Measurements from ENCODE around the gene FCMR.

FCMR gene

DNA sequence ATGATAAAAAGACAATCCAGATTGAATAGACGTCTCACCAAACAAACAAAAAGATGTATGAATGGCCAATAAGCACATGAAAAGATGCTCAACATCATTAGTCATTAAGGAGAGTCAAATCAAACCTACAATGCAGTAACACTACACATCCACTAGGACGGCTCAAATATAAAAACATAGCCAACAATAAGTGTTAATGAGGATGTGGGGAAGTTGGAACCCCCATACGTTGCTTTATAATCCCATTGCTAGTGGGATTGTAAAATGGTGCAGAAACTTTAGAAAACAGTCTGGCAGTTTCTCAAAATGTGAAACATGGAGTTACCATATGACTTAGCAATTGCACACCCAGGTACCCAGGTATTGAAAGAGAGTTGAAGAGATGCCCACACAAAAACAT, 39.2 kb downstream of the FCMR start:
- Histone ChIP-seq H3K4me1 (ENCODE audit: insufficient read depth, low read length, poor library complexity, severe bottlenecking) (no peaks in the 10 kb centered on the region), H3F3A (ENCODE audit: low read depth) (no peaks in the 10 kb centered on the region), H3K79me2 (ENCODE audit: insufficient read depth, low read length) (no peaks in the 10 kb centered on the region), H3K36me3 (ENCODE audit: insufficient read depth, low read length) (no peaks in the 10 kb centered on the region), H3K27me3 (ENCODE audit: insufficient read depth, low read length, poor library complexity, severe bottlenecking) (peaks cover 5% of the 10 kb centered on the region), H3K9ac (ENCODE audit: low read depth, low read length, poor library complexity, severe bottlenecking) (no peak overlapping the region), H3K4me3 (ENCODE audit: low read length, poor library complexity, severe bottlenecking) (no peak overlapping the region), H3K9me2 (replicated peaks; ENCODE audit: low read depth, low read length) (no peaks in the 10 kb centered on the region), H3K4me2 (ENCODE audit: low read depth, low read length, poor library complexity, severe bottlenecking) (no peak overlapping the region), H2AFZ (ENCODE audit: low read length) (no peak overlapping the region), H4K20me1 (ENCODE audit: insufficient read depth, low read length, poor library complexity, severe bottlenecking) (no peaks in the 10 kb centered on the region), H3K9me3 (ENCODE audit: insufficient read depth, low read depth, low read length) (peaks cover 17% of the 10 kb centered on the region; the same call in 1 of the 2 replicates)
- no peak for TF ChIP-seq EZH2phosphoT487 (IDR thresholded peaks at IDR 0.05; ENCODE audit: borderline replicate concordance)
- TF ChIP-seq, protein P1, sequence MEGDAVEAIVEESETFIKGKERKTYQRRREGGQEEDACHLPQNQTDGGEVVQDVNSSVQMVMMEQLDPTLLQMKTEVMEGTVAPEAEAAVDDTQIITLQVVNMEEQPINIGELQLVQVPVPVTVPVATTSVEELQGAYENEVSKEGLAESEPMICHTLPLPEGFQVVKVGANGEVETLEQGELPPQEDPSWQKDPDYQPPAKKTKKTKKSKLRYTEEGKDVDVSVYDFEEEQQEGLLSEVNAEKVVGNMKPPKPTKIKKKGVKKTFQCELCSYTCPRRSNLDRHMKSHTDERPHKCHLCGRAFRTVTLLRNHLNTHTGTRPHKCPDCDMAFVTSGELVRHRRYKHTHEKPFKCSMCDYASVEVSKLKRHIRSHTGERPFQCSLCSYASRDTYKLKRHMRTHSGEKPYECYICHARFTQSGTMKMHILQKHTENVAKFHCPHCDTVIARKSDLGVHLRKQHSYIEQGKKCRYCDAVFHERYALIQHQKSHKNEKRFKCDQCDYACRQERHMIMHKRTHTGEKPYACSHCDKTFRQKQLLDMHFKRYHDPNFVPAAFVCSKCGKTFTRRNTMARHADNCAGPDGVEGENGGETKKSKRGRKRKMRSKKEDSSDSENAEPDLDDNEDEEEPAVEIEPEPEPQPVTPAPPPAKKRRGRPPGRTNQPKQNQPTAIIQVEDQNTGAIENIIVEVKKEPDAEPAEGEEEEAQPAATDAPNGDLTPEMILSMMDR (conservative IDR thresholded peaks at IDR 0.05; ENCODE audit: low read length) = peak; percentile 48

DNA sequence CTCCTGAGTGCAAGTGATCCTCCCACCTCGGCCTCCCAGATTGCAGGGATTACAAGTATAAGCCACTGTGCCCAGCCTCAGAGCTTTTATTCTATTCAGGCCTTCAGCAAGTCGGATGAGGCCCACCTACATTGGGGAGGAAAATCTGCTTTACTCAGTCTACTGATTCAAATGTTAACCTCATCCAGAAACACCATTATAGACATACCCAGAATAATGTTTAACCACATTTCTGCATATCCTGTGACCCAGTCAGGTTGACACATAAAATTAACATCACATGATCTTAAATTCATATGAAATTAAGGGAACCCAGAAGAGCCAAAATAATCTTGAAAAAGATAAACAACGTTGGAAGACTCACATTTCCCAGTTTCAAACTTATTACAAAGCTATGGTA, 41.4 kb downstream of the FCMR start:
- TF ChIP-seq, protein P1 (conservative IDR thresholded peaks at IDR 0.05; ENCODE audit: low read length) = no peak
- TF ChIP-seq EZH2phosphoT487 (IDR thresholded peaks at IDR 0.05; ENCODE audit: borderline replicate concordance) = no peak
- H3K79me2 ChIP-seq (ENCODE audit: insufficient read depth, low read length) = no peaks in the 10 kb centered on the region
- H2AFZ ChIP-seq (ENCODE audit: low read length) = no peak overlapping the region
- H3K36me3 ChIP-seq (ENCODE audit: insufficient read depth, low read length) = no peaks in the 10 kb centered on the region
- no peaks in the 10 kb centered on the region for H3K9me2 ChIP-seq (replicated peaks; ENCODE audit: low read depth, low read length)
- H3F3A ChIP-seq (ENCODE audit: low read depth) = no peaks in the 10 kb centered on the region
- peaks cover 25% of the 10 kb centered on the region; the same call in 1 of the 2 replicates for H3K9me3 ChIP-seq (ENCODE audit: insufficient read depth, low read depth, low read length)
- no peaks in the 10 kb centered on the region for H3K4me1 ChIP-seq (ENCODE audit: insufficient read depth, low read length, poor library complexity, severe bottlenecking)
- H3K27me3 ChIP-seq (ENCODE audit: insufficient read depth, low read length, poor library complexity, severe bottlenecking) = peaks cover 5% of the 10 kb centered on the region
- no peaks in the 10 kb centered on the region for H4K20me1 ChIP-seq (ENCODE audit: insufficient read depth, low read length, poor library complexity, severe bottlenecking)
- H3K4me3 ChIP-seq (ENCODE audit: low read length, poor library complexity, severe bottlenecking) = no peak overlapping the region
- no peak overlapping the region for H3K4me2 ChIP-seq (ENCODE audit: low read depth, low read length, poor library complexity, severe bottlenecking)
- no peak overlapping the region for H3K9ac ChIP-seq (ENCODE audit: low read depth, low read length, poor library complexity, severe bottlenecking)

DNA sequence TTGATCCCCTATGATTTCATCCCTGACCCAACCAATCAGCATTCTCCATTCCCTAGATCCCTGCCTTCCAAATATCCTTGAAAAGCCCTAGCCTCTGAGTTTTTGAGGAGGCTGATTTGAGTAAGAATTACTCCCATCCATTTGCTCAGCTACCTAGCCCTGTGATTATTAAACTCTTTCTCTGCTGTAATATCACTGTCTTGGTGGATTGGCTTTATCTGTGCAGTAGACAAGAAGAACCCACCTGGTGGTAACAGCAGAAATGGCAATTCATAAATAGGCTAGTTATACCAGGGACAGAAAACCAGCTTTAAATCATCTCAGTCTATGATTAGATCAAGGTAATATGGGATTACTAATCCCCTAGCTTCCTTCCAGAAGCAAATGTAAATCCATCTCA, 43.3 kb downstream of the FCMR start:
- Histone ChIP-seq H2AFZ (ENCODE audit: low read length) (no peak overlapping the region), H3K9ac (ENCODE audit: low read depth, low read length, poor library complexity, severe bottlenecking) (no peak overlapping the region), H3K4me2 (ENCODE audit: low read depth, low read length, poor library complexity, severe bottlenecking) (no peak overlapping the region), H3F3A (ENCODE audit: low read depth) (no peaks in the 10 kb centered on the region), H4K20me1 (ENCODE audit: insufficient read depth, low read length, poor library complexity, severe bottlenecking) (no peaks in the 10 kb centered on the region), H3K9me3 (ENCODE audit: insufficient read depth, low read depth, low read length) (peaks cover 25% of the 10 kb centered on the region; the same call in 1 of the 2 replicates), H3K36me3 (ENCODE audit: insufficient read depth, low read length) (no peaks in the 10 kb centered on the region), H3K4me3 (ENCODE audit: low read length, poor library complexity, severe bottlenecking) (no peak overlapping the region), H3K4me1 (ENCODE audit: insufficient read depth, low read length, poor library complexity, severe bottlenecking) (no peaks in the 10 kb centered on the region), H3K79me2 (ENCODE audit: insufficient read depth, low read length) (no peaks in the 10 kb centered on the region), H3K9me2 (replicated peaks; ENCODE audit: low read depth, low read length) (no peaks in the 10 kb centered on the region), H3K27me3 (ENCODE audit: insufficient read depth, low read length, poor library complexity, severe bottlenecking) (no peaks in the 10 kb centered on the region)
- TF ChIP-seq, protein P1 (conservative IDR thresholded peaks at IDR 0.05; ENCODE audit: low read length) = peak; percentile 56
- no peak for TF ChIP-seq EZH2phosphoT487 (IDR thresholded peaks at IDR 0.05; ENCODE audit: borderline replicate concordance)

Measured in Loucy (cell line).